DMS 273 (cell line): ENCODE data around the gene WDR37.
"Not testable (repeated sequence)": the region's sequence is repeated elsewhere in the genome, so short reads cannot be mapped to it uniquely, and the experiment has no call there.

Experiments
- DNase-seq: peaks from one replicate; lab custom pipeline; 2025; ENCODE audit not compliant: unreplicated experiment; lab: John Stamatoyannopoulos, UW

WDR37 gene

DNA sequence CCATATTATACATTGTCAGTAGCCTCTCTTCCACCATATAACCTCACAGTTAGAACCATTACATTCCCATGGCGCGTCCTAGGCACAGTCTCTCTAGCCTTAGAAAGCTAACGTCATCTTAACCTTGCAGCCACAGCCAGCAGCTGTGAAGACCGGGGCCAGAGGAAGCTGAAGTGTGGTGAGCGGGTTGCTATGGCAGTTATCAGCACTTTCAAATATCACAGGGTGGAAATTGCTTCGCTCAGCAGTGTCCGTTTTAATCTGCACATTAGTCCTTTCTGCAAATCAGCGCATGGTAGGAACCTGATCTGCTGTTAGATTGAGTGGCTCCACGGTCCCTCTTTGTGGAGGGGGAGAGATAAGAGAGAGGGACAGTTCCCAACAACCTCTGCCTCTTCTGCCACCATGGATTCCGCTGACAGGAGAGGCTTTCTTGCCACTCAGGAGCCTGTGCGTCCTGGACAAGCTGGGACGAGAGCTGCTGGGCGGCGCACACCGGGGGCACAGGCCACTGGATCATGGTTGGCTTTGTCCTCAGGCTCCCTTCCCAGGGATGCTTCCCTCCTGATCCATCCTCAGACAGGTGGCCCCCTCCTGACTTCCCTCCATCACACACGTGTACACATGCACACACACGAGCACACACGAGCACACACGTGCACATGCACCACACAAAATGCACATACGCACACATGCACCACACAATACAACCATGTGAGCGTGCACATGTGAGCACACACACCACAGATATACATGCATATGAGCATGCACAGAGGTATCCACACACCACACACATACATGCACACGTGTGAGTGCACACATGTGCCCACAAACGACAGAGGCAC, 93.8 kb downstream of the WDR37 start:
- DNase-seq = no peak

DNA sequence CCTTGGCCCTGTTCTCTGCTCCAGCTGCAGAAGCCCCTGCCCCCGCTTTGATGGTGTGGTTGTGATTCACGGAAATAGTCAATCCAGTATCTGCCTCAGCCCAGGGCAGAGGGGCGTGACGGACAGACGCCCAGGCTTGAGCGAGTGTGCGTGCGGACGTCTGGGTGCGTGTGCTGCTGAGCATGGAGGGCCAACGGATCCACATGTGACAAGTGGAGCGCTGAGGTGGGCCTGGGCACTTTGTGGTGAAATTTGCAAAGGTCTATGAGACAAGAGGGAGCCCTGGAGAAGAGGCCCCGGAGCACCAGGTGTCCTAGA, 94.4 kb downstream of the WDR37 start:
- DNase-seq = no peak

DNA sequence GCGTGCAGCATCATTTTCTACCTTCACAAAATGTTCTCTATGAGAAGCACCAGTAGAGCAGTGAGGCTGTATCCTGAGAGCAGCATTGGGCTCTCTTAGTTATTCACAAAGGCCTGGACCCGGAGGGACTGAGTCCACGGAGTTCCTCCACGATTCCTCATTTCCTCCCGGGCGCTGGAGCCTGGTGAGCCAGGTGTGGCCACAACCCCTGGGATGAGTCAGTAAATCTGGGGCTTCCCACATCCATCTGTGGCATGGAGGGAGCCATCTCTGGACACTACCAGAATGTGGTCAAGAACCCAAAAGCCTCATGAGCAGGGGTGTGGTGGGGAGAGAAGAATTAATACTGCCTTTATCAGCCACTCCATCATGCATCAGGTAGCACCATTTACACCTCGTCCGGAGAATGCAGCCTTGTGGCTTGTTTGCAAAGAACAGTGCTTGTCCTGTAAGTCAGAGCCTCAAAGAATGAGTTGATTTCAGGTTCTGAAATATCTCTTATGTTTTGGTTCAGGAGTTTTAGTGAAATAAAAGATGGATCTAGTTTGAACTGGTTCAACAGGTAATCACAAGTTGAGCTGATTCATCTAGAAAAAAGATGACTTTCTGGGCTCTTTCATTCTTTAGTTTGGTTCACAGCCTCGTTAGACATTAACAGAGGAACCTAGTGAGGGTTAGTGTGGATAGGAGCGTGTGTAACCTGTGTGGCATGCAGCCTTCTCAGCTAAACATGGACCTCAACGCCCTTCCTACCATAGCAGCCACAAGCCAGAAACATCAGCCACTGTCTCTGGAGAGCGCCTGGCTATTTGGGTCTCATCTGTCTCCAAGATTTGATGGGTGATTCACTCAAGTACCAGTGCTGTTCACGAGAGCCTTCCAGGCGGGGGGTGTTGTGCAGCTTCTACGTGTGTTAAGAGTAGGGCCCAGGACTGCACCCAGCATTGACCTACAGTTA, 95.2 kb downstream of the WDR37 start:
- no peak for DNase-seq

DNA sequence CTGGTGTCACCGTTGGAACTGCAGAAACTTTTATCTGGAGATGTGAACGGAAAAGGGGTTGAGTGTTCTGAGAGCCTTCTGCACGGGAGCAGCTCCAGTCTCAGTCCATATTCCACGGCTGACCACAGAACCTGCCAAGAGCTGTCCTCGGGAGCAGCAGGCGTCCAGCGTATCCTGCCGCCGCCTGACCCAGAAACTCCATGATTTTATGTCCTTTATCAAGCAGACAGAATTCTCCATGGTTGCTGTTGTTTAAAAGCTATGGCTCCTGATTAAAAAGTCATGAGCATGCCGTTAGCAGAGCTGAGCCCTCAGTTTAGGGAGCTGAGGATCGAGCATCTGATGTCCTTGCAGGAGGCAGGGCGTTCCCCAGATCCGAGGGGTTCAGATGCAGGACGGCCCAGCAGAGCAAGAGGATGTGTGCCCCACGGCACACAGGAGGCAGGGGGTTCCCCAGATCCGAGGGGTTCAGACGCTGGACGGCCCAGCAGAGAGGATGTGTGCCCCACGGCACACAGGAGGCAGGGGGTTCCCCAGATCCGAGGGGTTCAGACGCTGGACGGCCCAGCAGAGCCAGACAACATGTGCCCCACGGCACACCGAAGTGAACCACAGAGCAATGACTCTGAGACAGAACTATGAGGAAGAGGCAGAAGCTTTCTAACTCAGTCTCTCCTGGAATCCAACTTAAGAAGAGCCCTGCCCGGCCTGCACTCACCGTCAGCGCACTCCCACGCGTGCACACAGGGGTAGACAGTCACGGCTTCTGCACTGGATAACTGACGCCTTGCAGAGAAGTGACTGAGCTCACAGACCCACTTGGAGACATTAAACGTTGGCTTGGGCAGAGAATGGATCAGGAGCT, 96.4 kb downstream of the WDR37 start:
- DNase-seq = no peak

DNA sequence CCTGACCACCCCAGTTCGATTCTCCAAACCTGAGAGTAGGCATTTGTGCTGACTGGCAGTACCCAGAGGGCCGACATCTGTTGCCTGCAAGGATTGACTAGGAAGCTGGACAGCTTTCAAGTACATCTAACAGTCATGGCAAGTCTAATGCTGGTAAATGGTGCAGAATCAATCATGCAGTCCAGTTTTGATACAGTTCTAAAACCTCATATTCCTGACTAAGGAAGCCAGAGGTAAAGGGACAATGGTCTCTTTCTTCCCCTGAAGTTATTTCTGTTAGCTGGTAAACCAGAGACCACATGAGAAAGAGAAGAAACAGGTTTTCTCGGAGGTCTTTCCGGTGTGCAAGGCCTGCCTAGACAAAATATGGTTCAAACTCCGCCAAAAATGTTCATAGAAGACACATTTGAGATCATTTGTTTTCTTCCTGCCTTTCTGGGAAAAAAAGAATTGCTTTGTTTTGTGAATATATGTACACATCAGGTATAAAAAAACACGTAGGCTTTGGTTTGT, 97.1 kb downstream of the WDR37 start:
- DNase-seq = peak; percentile 4

DNA sequence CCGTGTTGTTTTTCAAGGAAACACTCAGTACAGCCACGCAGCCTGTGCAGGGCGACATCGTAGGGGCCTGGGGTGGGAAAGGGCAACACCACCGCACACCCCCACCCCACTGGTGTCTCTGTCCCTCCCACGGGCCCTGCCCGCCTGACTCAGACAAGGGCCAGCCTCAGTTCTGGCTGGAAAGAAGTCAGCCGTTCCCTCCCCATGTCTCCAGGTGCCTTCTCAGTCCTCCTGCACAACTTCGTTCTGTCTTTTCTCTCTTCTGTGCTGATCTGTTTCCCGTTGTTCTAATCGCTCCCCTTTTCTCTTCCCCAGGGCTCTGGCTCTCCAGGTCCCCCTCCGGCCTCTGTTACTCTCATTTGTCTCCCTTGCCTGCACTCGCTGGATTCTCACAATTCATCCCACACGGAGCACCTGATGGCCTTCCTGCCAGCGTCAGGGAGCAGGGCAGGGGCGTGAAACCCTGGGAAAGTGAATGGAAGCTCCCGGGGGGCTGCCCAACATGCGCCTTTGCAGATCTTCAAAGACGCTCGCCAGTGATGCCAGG, 97.7 kb downstream of the WDR37 start:
- no peak for DNase-seq

DNA sequence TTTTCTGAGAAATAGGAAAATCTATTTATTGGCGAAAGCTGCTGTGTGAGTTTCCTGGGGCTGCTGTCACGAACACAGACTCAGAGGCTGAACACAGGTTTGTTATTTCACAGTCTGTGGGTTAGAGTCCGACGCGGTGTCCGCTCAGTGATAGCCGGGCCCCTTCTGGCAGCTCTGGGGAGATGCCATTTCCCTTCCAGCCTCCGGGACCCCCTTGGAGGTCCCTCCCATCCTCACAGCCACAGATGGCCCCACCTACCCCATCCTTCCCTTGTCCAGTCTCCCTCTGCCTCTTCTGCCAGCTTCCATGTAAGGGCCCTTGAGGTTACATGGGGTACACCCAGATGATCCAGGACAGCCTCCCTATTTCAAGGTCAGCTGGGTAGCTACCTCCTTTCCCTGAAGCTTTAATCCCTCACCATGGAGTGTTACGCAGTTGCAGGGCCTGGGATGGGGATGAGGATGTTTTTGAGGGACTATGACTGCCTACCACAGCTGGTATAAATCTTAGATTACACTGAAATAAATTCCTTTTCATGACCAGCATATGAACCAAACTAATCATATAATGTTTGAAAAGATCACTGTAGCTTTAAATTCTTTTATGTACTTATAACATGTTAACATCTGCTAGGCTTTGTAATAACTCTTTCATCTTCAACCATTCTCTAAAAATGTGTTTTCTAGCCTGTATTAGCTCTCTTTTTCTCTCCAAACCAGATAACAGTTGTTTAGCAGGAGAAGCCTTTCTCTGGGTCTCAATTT, 98.5 kb downstream of the WDR37 start:
- no peak for DNase-seq

DNA sequence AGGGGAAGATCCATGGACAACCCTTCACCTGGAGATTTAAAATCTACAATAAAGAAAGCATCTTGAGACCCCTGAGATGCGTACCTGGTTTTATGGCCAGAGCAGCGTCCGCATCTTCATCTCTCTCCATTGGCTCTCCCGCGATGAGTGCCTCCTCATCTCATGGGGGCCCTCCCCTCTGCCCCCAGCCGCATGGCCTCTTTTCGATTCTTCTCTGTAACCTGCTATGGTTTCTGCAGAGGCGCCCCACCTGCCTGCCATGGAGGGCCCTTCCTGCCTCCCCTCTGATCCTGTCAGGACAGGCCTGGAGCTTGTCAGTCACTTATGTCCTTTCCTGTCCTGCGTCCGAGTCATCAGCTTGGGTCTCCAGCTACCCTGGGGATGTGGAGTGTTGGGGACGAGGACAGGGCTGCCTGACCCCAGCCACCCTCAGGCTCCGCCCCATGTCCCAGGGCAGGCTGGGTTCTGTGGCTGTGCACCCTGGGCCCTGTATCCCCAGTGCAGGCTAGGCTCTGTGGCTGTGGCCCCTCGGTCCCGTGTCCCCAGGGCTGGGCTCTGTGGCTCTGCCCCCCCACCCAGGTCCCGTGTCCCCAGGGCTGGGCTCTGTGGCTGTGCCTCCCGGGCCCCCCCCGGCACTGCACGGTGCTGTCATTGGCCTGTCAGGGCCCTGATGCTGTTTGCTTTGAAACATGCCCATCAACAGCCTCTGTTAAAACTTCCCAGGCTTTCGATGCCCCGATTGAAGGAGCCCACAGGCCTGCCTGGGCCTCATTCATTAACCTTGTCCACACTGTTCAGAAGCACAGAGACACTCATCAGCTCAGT, 99.8 kb downstream of the WDR37 start:
- no peak for DNase-seq

DNA sequence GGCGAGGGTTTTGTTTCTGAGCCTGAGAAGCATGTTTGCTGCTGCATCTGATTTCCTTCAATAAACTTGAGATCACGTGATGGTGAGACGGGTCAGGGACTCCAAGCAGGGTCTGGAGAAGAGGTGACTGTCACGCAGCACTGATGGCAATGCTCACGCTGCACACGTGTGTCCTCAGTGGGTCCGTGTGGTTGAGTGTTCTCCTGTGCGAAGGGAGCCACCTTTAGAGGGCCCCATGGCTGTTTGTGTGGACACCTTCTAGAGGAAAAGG, 100.4 kb downstream of the WDR37 start:
- no peak for DNase-seq

DNA sequence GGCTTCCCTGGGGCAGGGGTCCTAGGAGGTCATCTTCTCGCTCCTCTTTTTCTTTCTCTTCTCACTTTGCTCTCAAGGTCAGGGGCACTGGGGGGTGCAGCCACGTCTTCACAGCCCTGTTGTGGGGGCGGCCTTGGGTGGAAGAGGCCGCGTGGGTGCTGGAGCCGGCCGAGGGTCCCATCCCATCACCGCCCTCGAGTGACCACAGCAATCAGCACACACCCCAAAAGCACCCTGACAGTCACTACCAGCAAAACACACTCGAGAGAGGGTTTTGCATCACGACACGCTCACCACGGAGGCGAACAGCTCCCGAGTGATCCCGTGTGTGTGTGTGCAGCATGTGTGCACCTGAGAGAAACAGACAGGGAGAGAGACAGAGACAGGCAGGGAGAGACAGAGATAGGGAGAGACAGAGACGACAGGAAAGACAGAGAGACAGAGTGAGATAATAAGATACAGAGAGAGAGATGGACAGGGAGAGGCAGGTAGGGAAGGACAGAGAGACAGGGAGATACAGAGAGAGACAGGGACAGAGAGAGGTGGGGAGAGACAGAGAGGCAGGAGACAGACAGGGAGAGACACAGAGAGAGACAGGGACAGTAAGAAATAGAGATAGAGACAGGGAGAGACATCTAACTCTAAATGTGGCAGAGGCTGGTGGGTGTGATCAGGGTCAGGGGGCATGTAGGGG, 100.9 kb downstream of the WDR37 start:
- no peak for DNase-seq

DNA sequence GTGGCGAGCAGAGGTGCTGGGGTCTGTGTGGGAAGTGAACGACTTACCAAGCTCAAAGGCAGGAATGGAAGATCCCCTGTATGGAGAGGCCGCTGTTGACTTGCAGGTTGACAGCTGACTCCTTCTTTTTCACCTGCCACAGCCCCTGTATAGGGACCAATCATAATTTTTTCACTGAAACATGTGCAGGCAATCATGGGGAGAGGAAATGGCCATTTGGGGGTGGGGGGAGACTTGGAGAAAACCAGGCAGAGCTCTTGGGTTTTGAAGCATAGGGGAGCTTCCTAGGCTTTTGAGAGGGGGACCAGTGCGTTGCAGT, 101.4 kb downstream of the WDR37 start:
- no peak for DNase-seq

DNA sequence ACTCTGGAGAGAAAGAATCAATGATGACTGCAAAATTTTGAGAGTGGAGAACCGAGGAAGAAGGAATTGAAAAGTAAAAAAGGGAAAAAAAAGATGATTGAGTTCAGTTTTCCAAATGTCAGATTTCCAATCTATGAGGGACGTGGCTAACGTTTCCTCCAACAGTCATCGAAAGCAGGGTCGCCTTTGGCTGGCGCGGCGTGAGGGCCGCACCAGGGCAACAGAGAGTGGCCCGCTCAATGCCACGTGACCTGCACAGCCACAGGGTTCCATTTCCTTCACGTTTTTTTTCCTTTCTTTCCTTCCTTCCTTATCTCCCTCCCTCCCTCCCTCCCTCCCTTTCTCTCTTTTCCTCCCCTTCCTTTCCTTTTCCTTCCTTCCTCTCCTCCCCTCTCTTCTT, 101.9 kb downstream of the WDR37 start:
- no peak for DNase-seq

DNA sequence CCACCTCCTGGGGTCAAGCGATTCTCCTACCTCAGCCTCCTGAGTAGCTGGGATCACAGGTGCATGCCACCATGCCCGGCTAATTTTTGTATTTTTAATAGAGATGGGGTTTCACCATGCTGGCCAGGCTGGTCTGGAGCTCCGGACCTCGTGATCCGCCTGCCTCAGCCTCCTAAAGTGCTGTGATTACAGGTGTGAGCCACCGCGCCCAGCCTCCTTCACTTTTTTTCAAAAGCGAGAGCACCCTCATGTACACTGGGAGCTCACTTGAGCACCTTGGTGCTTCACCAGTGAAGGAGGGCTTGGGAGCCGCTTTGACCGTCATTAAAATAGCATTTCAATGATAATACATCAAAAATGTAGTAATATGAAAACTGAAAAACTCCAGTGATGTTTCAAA, 102.4 kb downstream of the WDR37 start:
- not testable (repeated sequence) for DNase-seq

DNA sequence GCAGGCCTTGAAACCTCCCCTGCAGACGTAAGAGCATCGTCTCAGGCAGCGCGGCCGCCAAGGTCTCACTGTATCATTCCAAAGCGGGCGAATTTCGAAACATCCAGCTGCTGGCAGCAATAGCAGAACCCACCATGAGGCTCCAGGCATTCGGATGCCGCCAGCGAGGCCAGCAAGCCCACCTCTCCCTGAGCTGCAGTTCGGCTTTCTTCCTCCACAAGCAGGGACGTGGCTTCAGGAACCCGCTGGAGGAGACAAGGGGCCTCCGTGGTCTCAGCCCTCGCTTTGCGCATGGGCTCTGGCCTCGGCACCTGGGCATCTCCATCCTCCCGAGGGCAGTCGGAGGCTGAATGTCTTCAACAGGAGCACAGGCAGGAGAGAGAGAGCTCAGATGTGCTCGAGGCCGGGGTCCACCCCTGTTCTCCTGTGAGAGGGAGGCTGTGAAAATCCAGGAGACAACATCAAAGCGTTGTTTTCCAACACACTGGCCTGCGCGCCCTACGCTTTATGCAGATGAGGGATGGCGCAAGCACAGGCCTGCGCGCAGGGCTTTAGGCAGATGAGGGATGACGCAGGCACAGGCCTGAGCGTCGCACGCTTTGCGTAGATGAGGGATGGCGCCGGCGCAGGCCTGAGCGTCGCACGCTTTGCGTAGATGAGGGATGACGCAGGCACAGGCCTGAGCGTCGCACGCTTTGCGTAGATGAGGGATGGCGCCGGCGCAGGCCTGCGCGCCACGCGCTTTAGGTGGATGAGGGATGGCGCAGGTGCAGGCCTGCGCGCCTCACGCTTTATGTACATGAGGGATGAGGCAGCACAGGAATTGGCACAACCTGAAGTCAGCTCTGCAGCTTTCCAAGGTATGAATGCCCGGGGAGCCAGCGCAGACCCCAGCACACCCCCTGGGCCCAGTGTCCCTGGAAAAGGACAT, 103.2 kb downstream of the WDR37 start:
- no peak for DNase-seq

DNA sequence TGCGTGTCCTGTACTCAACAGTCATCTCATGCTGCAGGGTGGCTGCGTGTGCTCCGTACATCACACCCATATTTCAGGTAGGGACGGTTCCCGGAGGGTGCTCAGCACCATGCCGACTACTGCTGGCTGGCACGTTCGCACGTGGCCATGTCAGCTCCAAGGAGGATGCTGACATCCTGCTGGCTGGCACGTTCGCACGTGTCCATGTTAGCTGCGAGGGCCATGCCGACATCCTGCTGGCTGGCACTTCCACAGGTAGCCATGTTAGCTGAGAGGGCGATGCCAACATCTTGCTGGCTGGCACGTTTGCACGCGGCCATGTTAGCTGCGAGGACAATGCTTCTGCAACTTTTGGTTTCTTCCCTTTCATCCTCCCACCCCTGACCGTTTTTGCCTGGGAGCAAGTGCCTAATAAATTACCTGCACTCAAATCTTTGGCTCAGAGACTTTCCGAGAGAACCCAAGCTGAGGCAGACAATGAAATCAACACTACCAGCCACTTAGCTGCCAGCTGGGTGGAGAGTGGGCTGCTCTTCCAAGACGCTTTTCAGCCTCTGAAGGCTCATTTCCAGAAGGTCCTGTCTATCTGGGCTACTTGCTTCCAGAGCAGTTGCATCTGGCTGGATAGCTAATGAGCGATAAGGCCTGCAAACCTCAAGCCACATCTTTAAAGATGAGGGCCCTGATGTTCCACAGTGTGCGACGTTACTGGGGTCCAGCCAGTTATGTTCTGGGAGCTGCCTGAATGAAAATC, 104.6 kb downstream of the WDR37 start:
- DNase-seq = no peak

DNA sequence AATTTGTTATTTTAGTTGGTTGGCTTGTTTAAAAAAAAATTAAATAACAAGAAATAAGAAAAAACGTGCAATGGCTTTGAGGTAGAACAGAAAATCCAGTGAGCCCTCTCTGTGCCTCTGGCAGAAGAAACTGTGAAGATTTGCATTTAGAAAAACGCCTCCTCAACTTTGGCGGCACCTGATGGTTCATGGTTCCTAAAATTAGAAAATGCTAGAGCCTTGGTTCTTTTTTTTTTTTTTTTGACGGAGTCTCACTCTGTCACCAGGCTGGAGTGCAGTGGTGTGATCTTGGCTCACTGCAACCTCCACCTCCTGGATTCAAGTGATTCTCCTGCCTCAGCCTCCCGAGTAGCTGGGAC, 105.1 kb downstream of the WDR37 start:
- not testable (repeated sequence) for DNase-seq

DNA sequence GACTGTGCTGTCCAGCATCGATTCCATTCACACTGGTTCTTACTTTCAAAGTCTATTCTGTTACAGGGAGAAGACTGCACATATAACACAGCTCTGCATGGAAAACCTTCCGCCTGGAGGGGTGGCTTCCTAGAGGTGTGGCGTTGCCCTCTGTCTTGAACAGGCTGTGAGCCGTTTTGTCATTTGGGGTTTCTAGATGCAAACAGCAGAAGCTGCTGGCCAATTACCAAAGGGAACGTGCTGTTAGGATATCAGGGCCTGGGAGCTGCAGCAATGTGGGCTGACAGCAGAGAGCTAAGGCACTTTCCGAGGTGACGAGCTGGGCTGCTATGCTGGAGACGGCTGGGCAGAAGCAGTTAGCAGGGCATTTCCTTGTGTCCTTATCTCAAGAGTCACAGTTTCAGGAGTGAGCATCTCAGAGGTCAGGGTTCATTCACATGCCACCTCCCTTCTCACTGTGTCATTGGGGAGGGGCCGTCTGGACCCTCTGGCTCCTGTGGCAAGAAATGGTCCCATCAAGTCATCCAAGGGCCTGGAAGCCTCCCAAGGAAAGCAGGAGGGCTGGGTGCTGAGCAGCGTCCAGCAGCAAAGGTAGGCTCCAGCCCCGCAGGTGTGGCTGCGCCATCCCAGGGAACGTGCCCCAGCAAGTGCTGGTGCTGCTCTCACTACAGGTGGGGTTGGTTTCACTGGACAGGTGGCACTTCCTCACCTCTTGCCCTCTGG, 106.5 kb downstream of the WDR37 start:
- DNase-seq = no peak
